GM12872 (cell line): ENCODE results near the gene ZNF740.
A peak's percentile ranks its signal among the peaks of the same experiment; 100 is the strongest.

Experiments used
- CTCF ChIP-seq: IDR thresholded peaks from 3 replicates; pipeline ENCODE4 v1.5.1; 2011; ENCODE audit warnings: low read depth, mild to moderate bottlenecking, low read length, moderate library complexity; ENCODE audit not compliant: insufficient read depth

Gene ZNF740

GRCh38 chr12:53186745-53187144, 6.2 kb downstream of the ZNF740 start:
- no peak for TF ChIP-seq CTCF

- no peak for TF ChIP-seq CTCF
Measured at GRCh38 chr12:53187145-53187899, 6.8 kb downstream of the ZNF740 start.

- peak; percentile 86 for TF ChIP-seq CTCF
Measured at GRCh38 chr12:53190108-53190729, 9.7 kb downstream of the ZNF740 start.

GRCh38 chr12:53191096-53191884, 10.8 kb downstream of the ZNF740 start:
- no peak for TF ChIP-seq CTCF

- no peak for TF ChIP-seq CTCF
Measured at GRCh38 chr12:53191885-53192530, 11.5 kb downstream of the ZNF740 start.

- TF ChIP-seq CTCF = no peak
Measured at GRCh38 chr12:53192531-53193021, 12.1 kb downstream of the ZNF740 start.

GRCh38 chr12:53193040-53193439, 12.5 kb downstream of the ZNF740 start:
- TF ChIP-seq CTCF = no peak
